Mucosa of descending colon (tissue), 3 donors: ENCODE measurements around the gene HIKESHI. TPM values are rescaled to one million over a fixed set of nuclear protein-coding genes. Genes with fewer than 3 reads are reported as not detected.

Source experiments
- ATAC-seq: fragments of 200-7000 bp; cut with Tn5 transposase; one replicate; pipeline ENCODE4 v1.9.1; 2020; ENCODE audit warnings: mild to moderate bottlenecking, moderate library complexity
- DNase-seq, 3 donors: peaks; one replicate each; pipeline ENCODE4 v3.0.0-alpha.2; 2020
- H3K36me3 ChIP-seq: fragments of 200-600 bp; one replicate; pipeline ENCODE4 v1.8.0; 2021; ENCODE audit warnings: low read depth, mild to moderate bottlenecking
- H3K4me1 ChIP-seq: fragments of 200-600 bp; one replicate; pipeline ENCODE4 v1.8.0; 2021; ENCODE audit warnings: low read depth, mild to moderate bottlenecking
- H3K4me3 ChIP-seq: fragments of 200-600 bp; one replicate; pipeline ENCODE4 v1.8.0; 2021; ENCODE audit warnings: mild to moderate bottlenecking
- H3K9me3 ChIP-seq: fragments of 200-600 bp; one replicate; pipeline ENCODE4 v1.8.0; 2021; ENCODE audit warnings: mild to moderate bottlenecking
- CTCF ChIP-seq: fragments of 200-600 bp; IDR thresholded peaks from one replicate; pipeline ENCODE4 v1.8.0; 2022; ENCODE audit warnings: antibody characterized with exemption, mild to moderate bottlenecking
- intact Hi-C, 2 donors: fragments of 100-400 bp; cut with DNase I in 1 of 2; cut with micrococcal nuclease in 1 of 2; formaldehyde crosslinking; loops; one replicate each; pipeline versions ENCODE4 v1.11.0 to v1.11.1; 2022; cut with DNase I, micrococcal nuclease
- total RNA-seq, 3 donors: library from RNA; stranded (reverse); fragmentation: NEBNext Ultra II Directional in 2 of 3; extraction: Animal tissue kit (Norgen Biotek cat#: 25700) in 2 of 3; gene quantifications; one replicate each; pipeline versions ENCODE4 v1.2.1 to v1.2.4, GENCODE V29; 2021 to 2023
- donor health status: DM: no; HTN: no; CAD: no; lungs with moderate emphysema.
- donor health status: DM: no; HTN: no; CAD: no.
- donor health status: DM: no; HTN: yes; CAD: no.

HIKESHI gene
- total RNA-seq, 3 donors from 2014 or later, result 11.6 to 32.0 (median 18.8) TPM

GRCh38 chr11:86390487-86390886, 88.4 kb downstream of the HIKESHI start:
- TF ChIP-seq CTCF, result no peak
- Histone ChIP-seq H3K9me3 (no peaks in the 10 kb centered on the region), H3K4me1 (no peaks in the 10 kb centered on the region), H3K36me3 (no peaks in the 10 kb centered on the region), H3K4me3 (no peak overlapping the region)
- intact Hi-C loops, result no loop called here
- no peak for DNase-seq
- no peak for ATAC-seq

GRCh38 chr11:86395061-86395551, 93.1 kb downstream of the HIKESHI start:
- no peaks in the 10 kb centered on the region for H3K4me1 ChIP-seq
- H3K36me3 ChIP-seq, result no peaks in the 10 kb centered on the region
- intact Hi-C loops, result no loop called here
- DNase-seq (no peak), ATAC-seq (no peak)
- H3K9me3 ChIP-seq, result no peaks in the 10 kb centered on the region
- TF ChIP-seq CTCF, result no peak
- H3K4me3 ChIP-seq, result no peak overlapping the region

Other genes with a start within 250 kb of the HIKESHI start
- 100 to 1,000 TPM; 163 to 174 (median 163) TPM for gene PICALM, start 233.2 kb upstream of the HIKESHI start, total RNA-seq
- gene EED, start 57.5 kb upstream of the HIKESHI start, total RNA-seq, result 10 to 100 TPM; 21.9 to 29.6 (median 22.0) TPM
- gene CCDC81, start 72.6 kb downstream of the HIKESHI start, total RNA-seq, result under 1 TPM; 0.60 to 0.73 (median 0.61) TPM